HG03575 (cell line): ENCODE results near the gene IKZF3.

Source experiments
- ATAC-seq: cut with Tn5 transposase; IDR thresholded peaks from one replicate; pipeline ENCODE4 v1.9.1; 2021; ENCODE audit not compliant: unreplicated experiment, insufficient number of reproducible peaks, low FRiP score; ENCODE audit errors: extremely low read depth

The IKZF3 gene

GRCh38 chr17:39791111-39791992, 72.8 kb downstream of the IKZF3 start:
- no peak for ATAC-seq

GRCh38 chr17:39787743-39788484, 76.2 kb downstream of the IKZF3 start:
- ATAC-seq, result no peak

DNA sequence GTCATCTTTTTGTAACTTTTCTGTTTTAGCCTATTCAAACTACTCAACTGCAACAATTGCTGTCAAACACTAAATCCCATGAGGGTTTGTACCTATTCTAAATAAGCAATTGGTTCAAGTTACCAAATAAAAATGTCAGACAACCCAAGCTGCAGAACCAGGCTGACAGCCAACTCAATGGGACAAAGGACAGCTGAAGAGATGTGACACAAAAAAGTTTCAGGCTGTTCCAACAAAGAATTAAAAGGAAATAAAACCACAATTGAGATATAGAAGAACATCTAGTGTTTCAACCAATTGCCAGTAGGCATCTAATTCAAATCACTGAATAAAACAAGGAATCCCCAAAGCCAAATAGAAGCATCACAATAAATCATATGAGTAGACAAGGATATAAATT, 77.1 kb downstream of the IKZF3 start:
- no peak for ATAC-seq

GRCh38 chr17:39782980-39783379, 81.1 kb downstream of the IKZF3 start:
- ATAC-seq, result no peak

- ATAC-seq, result no peak
These were observed 81.6 kb downstream of the IKZF3 start for GRCh38 chr17:39782481-39782880.

DNA sequence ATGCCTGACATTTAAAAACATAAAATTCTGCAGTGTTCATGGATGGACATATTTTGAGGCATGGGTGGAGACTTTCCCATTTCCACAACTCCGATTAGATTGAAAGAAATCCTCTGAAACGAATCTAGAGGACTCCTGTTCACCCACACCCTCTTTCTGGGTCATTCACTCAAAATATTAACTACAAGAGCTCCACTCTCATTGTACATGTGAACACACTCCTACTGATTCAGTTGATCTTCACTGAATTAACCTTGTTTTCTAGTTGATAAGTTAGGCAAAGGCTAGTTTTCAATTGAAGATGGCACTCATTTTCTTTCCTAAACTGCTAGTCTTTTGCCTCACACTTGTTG, 82.3 kb downstream of the IKZF3 start:
- no peak for ATAC-seq

- no peak for ATAC-seq
These were observed 82.9 kb downstream of the IKZF3 start for GRCh38 chr17:39781031-39781860.

GRCh38 chr17:39777534-39778365, 86.4 kb downstream of the IKZF3 start:
- peak; percentile 30 for ATAC-seq

DNA sequence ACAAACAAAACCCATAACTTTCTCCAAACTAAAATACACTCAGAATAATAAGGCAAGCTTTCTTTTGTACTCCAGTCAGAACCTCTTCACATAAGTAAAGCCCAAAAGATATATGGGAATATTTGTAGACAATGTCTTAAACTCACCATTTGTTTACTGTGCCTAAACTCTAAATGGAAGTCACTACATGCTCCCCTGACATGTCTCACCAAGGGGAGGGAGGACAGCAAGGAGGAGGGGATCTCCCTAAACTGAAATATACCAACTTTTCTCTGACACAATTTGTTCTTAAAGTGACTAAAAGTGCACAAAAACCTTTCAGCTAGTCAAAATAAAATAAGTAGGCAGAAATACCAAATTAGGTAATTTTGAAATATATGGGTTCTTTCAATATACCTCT, 87.9 kb downstream of the IKZF3 start:
- no peak for ATAC-seq

DNA sequence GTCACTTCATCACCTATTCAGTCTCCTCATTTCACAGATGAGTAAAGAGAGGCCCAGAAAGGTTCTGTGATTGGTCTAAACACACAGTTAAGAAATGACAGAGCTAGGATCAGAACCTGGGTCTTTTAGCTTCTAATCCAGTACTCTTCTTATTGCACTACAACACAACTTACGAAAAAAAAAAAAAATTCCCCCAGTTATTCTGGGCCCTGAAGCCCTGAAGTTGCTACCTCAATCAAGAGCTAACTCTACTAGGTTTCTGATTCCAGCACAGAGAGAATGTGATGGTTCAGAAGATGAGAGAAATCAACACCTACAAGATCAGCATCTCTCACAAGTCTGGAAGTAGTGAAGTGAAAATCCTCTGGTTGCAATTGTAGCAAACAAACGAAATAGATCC, 89.1 kb downstream of the IKZF3 start:
- ATAC-seq, result no peak

- ATAC-seq, result no peak
These were observed 90.1 kb downstream of the IKZF3 start for GRCh38 chr17:39774047-39774446.

- no peak for ATAC-seq
These were observed 90.9 kb downstream of the IKZF3 start for GRCh38 chr17:39772987-39773934.

- ATAC-seq, result no peak
These were observed 91.7 kb downstream of the IKZF3 start for GRCh38 chr17:39772415-39772814.

DNA sequence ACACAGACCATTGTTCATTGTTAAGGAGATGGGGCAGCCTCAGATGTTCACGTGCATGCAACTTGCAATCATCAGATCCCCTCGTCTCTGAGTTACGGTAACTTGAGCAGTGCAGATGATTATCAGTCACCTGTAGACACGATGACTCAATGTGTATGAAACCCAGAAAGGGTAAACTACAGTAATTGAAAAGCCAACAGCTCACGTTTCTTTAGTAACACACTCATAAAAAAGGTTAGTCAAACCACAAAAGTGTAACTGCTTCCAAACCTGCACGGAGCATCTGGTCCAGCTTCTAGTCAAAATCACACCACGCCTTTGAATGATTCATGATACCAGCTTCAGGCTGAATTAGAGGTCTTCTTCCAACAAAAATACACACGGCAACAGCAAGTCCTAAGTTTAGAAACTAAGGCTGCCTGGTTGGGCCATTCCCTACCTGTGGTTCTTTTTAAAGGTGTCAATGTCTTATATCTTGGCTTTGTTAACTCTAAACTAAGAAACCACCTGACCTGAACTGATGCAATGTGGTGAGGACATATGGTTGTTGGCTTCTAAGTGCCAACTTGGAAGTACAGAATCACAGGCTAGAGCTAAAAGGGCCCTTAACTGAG, 94.0 kb downstream of the IKZF3 start:
- ATAC-seq, result no peak

- no peak for ATAC-seq
These were observed 97.0 kb downstream of the IKZF3 start for GRCh38 chr17:39767147-39767546.

DNA sequence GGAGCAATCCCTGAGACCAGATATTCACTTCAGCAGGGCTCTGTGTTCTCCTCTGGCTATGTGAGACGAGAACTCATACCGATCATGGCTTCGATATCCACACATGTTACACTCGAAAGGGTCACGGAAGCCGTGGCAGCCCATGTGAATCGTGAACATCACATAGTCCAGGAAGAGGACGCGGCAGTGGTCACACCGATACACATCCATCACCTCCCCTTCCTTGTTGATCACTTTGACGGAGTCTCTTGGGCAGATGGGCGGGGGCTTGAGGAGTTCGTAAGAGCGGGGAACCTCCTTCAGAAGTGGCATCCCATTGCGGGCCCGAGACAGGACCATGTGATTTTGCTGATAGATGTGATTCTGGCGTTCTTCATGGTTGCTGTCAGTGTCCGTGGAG, 98.3 kb downstream of the IKZF3 start:
- no peak for ATAC-seq

DNA sequence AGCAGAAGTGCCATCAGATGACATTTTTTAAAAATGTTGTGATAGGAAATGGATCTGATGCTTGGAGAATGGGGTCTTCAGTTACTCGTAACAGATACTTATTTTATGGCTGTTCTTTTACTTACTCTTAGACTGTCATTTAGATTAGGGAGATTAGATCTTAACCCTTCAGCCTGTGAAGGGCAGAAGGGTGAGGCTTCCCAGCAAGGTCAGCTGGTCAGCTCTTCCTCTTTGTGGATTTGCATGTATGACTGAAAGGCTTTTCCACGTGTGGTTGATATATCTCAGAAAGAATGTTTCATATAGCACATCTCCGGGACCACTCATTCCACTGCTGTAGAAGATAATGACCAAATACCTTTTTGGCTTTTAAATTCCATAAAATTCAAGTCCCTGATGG, 98.9 kb downstream of the IKZF3 start:
- ATAC-seq, result no peak
